Heart right ventricle (tissue), 16 donors: ENCODE measurements around the gene CDK5RAP3. TPM values are rescaled to one million over a fixed set of nuclear protein-coding genes. Genes with fewer than 3 reads are reported as not detected.

Experiments
- ATAC-seq, 8 donors: fragments of 200-7000 bp; cut with Tn5 transposase; one replicate each; pipeline ENCODE4 v1.9.1; 2020; ENCODE audit warnings: mild to moderate bottlenecking in 8 of 8, moderate library complexity in 8 of 8, moderate number of reproducible peaks in 1 of 8
- DNase-seq, 2 donors: peaks; one replicate each; pipeline ENCODE4 v3.0.0-alpha.2; 2020
- H3K27ac ChIP-seq, 10 donors: fragments of 200-600 bp; sonication (generic) in 2 of 10; one replicate each; pipeline versions ENCODE4 v1.5.0 to v1.8.0; 2020 to 2022; ENCODE audit warnings: mild to moderate bottlenecking in 3 of 10
- H3K27me3 ChIP-seq, 7 donors: fragments of 200-600 bp; one replicate each; pipeline ENCODE4 v1.8.0; 2021 to 2022; ENCODE audit warnings: mild to moderate bottlenecking in 2 of 7
- H3K36me3 ChIP-seq, 9 donors: fragments of 200-600 bp; sonication (generic) in 1 of 9; one replicate each; pipeline versions ENCODE4 v1.5.0 to v1.8.0; 2020 to 2022; ENCODE audit warnings: mild to moderate bottlenecking in 2 of 9
- H3K4me1 ChIP-seq, 9 donors: fragments of 200-600 bp; sonication (generic) in 1 of 9; one replicate each; pipeline versions ENCODE4 v1.5.0 to v1.8.0; 2020 to 2022; ENCODE audit warnings: mild to moderate bottlenecking in 4 of 9
- H3K4me3 ChIP-seq, 10 donors: fragments of 200-600 bp; sonication (generic) in 2 of 10; one replicate each; pipeline versions ENCODE4 v1.5.0 to v1.8.0; 2020 to 2022; ENCODE audit warnings: mild to moderate bottlenecking in 7 of 10, moderate library complexity in 2 of 10
- H3K9me3 ChIP-seq, 11 donors: fragments of 200-600 bp in 10 of 11; sonication (generic) in 2 of 11; one replicate each; pipeline versions ENCODE4 v1.5.0 to v1.8.0; 2013 to 2022; ENCODE audit warnings: mild to moderate bottlenecking in 2 of 11, control low read depth in 1 of 11, moderate library complexity in 1 of 11
- WGBS, 2 donors: extraction: QIAGEN DNeasy Blood & Tissue Kit; methylation state at CpG; one replicate each; pipeline ENCODE4 v1.1.7; 2013; ENCODE audit warnings: inconsistent platforms in 1 of 2; 5-methylcytosine and 5-hydroxymethylcytosine counted together
- intact Hi-C, 10 donors: fragments of 100-400 bp; cut with DNase I; formaldehyde crosslinking; loops; one replicate each; pipeline versions ENCODE4 v1.11.1 to v1.14.2; 2022
- polyA plus RNA-seq, 2 donors: library from polyadenylated mRNA; stranded (reverse); fragments of 200-250 nt; gene quantifications; one replicate each; pipeline ENCODE4 v1.2.3, GENCODE V29; 2013
- total RNA-seq, 10 donors: library from RNA; stranded (reverse); fragmentation: NEBNext Ultra II Directional in 3 of 10; extraction: Animal tissue kit (Norgen Biotek cat#: 25700) in 3 of 10; gene quantifications; one replicate each; pipeline versions ENCODE4 v1.2.1 to v1.2.4, GENCODE V29; 2021 to 2023
- TF ChIP-seq, protein P1 (sequence below), 9 donors: fragments of 200-600 bp; sonication (generic) in 2 of 9; IDR thresholded peaks; one replicate each; pipeline versions ENCODE4 v1.5.0 to v1.8.0; 2021 to 2022; ENCODE audit warnings: antibody characterized with exemption in 9 of 9, mild to moderate bottlenecking in 5 of 9, moderate library complexity in 1 of 9
- donor health status: Arrhythmogenic right ventricular cardiomyopathy.
- donor health status: ischemic (EF 13 %, LVEDD 7.1; RV severe dilation, severe dysfunction).
- donor health status: healthy with polysubstance abuse.
- donor health status: DM: no; HTN: yes; CAD: no.
- donor health status: DM: no; HTN: no; CAD: no.
- donor health status: ischemic (EF 25% LVEDD 6.9; RV normal size, moderate dysfunction).
- donor health status: ischemic (EF 25% LVEDD 5.7; RV mildly dilated, moderate dysfunction).
- donor health status: healthy.
- donor health status: DM: yes; HTN: yes; CAD: no.
- donor health status: Ischemic cardiomyopathy.
- donor health status: ischemic (EF 35%, LVEDD 5.7; RV mildly dilated, moderate dysfunction).
- donor health status: nonischemic (EF 11% LVEDD 7.7; RV severe dilation, severe dysfunction).
- donor health status: DM: yes; HTN: yes; CAD: no.
- donor health status: PGD.
- donor health status: ischemic (EF 29% LVEDD 5.4; RV normal size, mild dysfunction).
- donor health status: nonischemic (EF 23%, LVEDD 6.1; RV moderate dilation, normal function).

Gene CDK5RAP3
- total and polyA plus RNA-seq, 12 donors, result 44.0 to 143 (median 64.2) TPM

GRCh38 chr17:48011405-48012150 is 40.7 kb downstream of the CDK5RAP3 start:
- Histone ChIP-seq H3K4me1 (peaks cover 0 to 13% (median 10%) of the 10 kb centered on the region in 9 donors), H3K36me3 (no peaks in the 10 kb centered on the region), H3K27me3 (peaks cover 0 to 66% (median 59%) of the 10 kb centered on the region in 7 donors), H3K27ac (no peak overlapping the region), H3K4me3 (peak overlapping the region in 9 of 10 donors; percentile 23 to 52 (median 42)), H3K9me3 (no peaks in the 10 kb centered on the region)
- 4 to 10% methylated on average over 23 of the region's 23 CpGs for WGBS, 2 donors
- DNase-seq, result no peak
- intact Hi-C loops, result loop anchor here in 3 of 10 donors (2.0 to 10.0 kb wide), 3 partner anchors 33 to 167 kb away; partner anchors contain the start of genes PRR15L (in 1 of the 3) and SCRN2 (in 1 of the 3)
- peak in 5 of 8 donors; percentile 25 to 62 (median 44) for ATAC-seq
- TF ChIP-seq, protein P1, sequence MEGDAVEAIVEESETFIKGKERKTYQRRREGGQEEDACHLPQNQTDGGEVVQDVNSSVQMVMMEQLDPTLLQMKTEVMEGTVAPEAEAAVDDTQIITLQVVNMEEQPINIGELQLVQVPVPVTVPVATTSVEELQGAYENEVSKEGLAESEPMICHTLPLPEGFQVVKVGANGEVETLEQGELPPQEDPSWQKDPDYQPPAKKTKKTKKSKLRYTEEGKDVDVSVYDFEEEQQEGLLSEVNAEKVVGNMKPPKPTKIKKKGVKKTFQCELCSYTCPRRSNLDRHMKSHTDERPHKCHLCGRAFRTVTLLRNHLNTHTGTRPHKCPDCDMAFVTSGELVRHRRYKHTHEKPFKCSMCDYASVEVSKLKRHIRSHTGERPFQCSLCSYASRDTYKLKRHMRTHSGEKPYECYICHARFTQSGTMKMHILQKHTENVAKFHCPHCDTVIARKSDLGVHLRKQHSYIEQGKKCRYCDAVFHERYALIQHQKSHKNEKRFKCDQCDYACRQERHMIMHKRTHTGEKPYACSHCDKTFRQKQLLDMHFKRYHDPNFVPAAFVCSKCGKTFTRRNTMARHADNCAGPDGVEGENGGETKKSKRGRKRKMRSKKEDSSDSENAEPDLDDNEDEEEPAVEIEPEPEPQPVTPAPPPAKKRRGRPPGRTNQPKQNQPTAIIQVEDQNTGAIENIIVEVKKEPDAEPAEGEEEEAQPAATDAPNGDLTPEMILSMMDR (IDR thresholded peaks at IDR 0.05), result peak in 5 of 9 donors; percentile 4 to 52 (median 33)

DNA sequence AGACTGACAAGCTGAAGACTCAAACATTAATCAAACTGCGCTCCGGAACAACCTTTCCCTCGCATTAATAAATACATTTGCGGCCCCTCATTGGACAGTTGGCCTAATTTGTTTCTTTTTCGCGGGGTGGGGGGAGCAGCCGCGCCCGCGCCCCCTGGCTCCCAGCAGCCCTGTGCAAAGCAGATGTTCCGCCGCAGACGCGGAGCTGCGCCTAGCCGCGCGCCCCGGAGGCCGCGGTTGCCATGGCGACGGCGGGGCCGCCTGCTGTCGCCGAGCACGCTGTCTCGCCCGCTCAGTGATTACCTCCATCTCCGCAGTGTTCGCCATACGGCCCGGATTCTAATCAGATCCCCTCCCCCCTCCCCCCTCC is 41.2 kb downstream of the CDK5RAP3 start:
- ATAC-seq (peak in 6 of 8 donors; percentile 48 to 72 (median 54)), DNase-seq (peak in 1 of 2 donors; percentile 52)
- Histone ChIP-seq H3K4me1 (peaks cover 0 to 14% (median 10%) of the 10 kb centered on the region in 9 donors), H3K27me3 (peaks cover 0 to 66% (median 59%) of the 10 kb centered on the region in 7 donors), H3K36me3 (no peaks in the 10 kb centered on the region), H3K4me3 (peak overlapping the region in 9 of 10 donors; percentile 23 to 52 (median 42)), H3K27ac (no peak overlapping the region), H3K9me3 (no peaks in the 10 kb centered on the region)
- 0 to 1% methylated on average over 34 of the region's 34 CpGs for WGBS, 2 donors
- TF ChIP-seq, protein P1 (IDR thresholded peaks at IDR 0.05), result no peak
- intact Hi-C loops, result loop anchor here in 2 of 10 donors (10.0 kb wide), 2 partner anchors 57 to 167 kb away; partner anchors contain the start of genes PRR15L (in 1 of the 2) and SCRN2 (in 1 of the 2)

- ATAC-seq (no peak), DNase-seq (no peak)
- H3K27ac ChIP-seq, result no peak overlapping the region
- no peaks in the 10 kb centered on the region for H3K9me3 ChIP-seq
- H3K27me3 ChIP-seq, result peaks cover 0 to 64% (median 59%) of the 10 kb centered on the region in 7 donors
- H3K36me3 ChIP-seq, result no peaks in the 10 kb centered on the region
- WGBS, 2 donors, result 42 to 47% methylated on average over 5 of the region's 5 CpGs
- peak overlapping the region in 5 of 10 donors; percentile 38 to 52 (median 45) for H3K4me3 ChIP-seq
- intact Hi-C loops, result loop anchor here in 2 of 10 donors (10.0 kb wide), 2 partner anchors 58 to 168 kb away; partner anchors contain the start of genes PRR15L (in 1 of the 2) and SCRN2 (in 1 of the 2)
- TF ChIP-seq, protein P1 (IDR thresholded peaks at IDR 0.05), result no peak
- peaks cover 0 to 19% (median 11%) of the 10 kb centered on the region in 9 donors for H3K4me1 ChIP-seq
Measured at GRCh38 chr17:48012654-48013053, 41.7 kb downstream of the CDK5RAP3 start.

DNA sequence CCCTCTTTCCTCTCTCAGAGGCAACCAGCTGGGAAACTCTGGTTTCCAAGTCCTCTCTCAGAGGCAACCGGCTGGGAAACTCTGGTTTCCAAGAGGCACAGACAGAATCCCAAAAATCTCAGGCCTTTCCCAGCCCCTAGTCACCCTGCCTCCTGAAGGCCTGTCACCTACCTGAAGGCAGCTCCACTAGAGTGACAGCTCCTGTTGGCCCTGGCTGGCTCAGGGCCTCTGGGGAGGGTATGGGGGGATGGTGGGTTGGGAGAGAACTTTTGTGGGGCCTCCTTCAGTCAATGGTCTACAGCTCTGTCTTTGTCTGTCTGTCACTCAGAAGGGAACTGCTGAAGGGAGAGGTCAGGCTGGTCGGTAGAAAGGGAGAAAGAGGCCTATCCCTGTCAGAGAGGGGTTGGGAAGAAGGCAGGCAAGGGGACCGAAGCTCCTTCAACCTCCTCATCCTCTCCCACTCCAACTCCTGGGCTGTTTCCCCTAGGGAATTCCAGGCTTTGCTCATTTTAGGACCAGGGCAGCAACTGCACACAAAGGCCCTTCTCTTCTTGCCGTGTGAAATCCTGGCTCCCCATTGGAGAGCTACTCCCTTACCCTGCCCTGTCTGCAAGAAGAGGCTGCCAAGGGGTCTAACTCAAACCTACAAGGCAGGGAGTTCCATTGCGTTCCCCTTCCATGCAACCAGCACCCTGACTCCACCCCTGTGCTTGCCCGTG is 43.1 kb downstream of the CDK5RAP3 start:
- Histone ChIP-seq H3K27ac (no peak overlapping the region), H3K4me3 (no peak overlapping the region), H3K4me1 (peaks cover 0 to 25% (median 12%) of the 10 kb centered on the region in 9 donors), H3K9me3 (no peaks in the 10 kb centered on the region), H3K36me3 (no peaks in the 10 kb centered on the region), H3K27me3 (peaks cover 0 to 62% (median 56%) of the 10 kb centered on the region in 7 donors)
- TF ChIP-seq, protein P1 (IDR thresholded peaks at IDR 0.05), result no peak
- ATAC-seq, result no peak
- no peak for DNase-seq
- 74 to 85% methylated on average over 6 of the region's 6 CpGs for WGBS, 2 donors
- intact Hi-C loops, result loop anchor here in 2 of 10 donors (10.0 kb wide), 2 partner anchors 59 to 169 kb away; partner anchors contain the start of genes PRR15L (in 1 of the 2) and SCRN2 (in 1 of the 2)
